HG02943 (cell line): ENCODE data around the gene NRIP2.

Experiments used
- ATAC-seq: cut with Tn5 transposase; IDR thresholded peaks from one replicate; pipeline ENCODE4 v1.9.1; 2021; ENCODE audit warnings: mild to moderate bottlenecking, low read depth, moderate library complexity; ENCODE audit not compliant: unreplicated experiment

Gene NRIP2

GRCh38 chr12:2851931-2852330 is 17.1 kb upstream of the NRIP2 start:
- no peak for ATAC-seq

GRCh38 chr12:2845280-2845679 is 10.4 kb upstream of the NRIP2 start:
- no peak for ATAC-seq

GRCh38 chr12:2844786-2845185 is 10.0 kb upstream of the NRIP2 start:
- no peak for ATAC-seq

GRCh38 chr12:2842948-2843347 is 8.1 kb upstream of the NRIP2 start:
- no peak for ATAC-seq

- ATAC-seq, result no peak
Measured at GRCh38 chr12:2841056-2841650, 6.3 kb upstream of the NRIP2 start.

GRCh38 chr12:2836574-2836973 is 1.7 kb upstream of the NRIP2 start:
- ATAC-seq, result no peak

- no peak for ATAC-seq
Measured at GRCh38 chr12:2835691-2836403, 1.0 kb upstream of the NRIP2 start.

GRCh38 chr12:2833810-2834209 is 1.0 kb downstream of the NRIP2 start:
- ATAC-seq, result no peak

GRCh38 chr12:2833327-2833726 is 1.5 kb downstream of the NRIP2 start:
- no peak for ATAC-seq

GRCh38 chr12:2832550-2833127 is 2.2 kb downstream of the NRIP2 start:
- no peak for ATAC-seq

- ATAC-seq, result no peak
Measured at GRCh38 chr12:2829275-2829674, 5.6 kb downstream of the NRIP2 start.

GRCh38 chr12:2826721-2827515 is 7.9 kb downstream of the NRIP2 start:
- no peak for ATAC-seq

GRCh38 chr12:2826036-2826435 is 8.8 kb downstream of the NRIP2 start:
- no peak for ATAC-seq

- ATAC-seq, result no peak
Measured at GRCh38 chr12:2825132-2825531, 9.7 kb downstream of the NRIP2 start.

- no peak for ATAC-seq
Measured at GRCh38 chr12:2824541-2824940, 10.3 kb downstream of the NRIP2 start.

- ATAC-seq, result no peak
Measured at GRCh38 chr12:2823483-2823882, 11.4 kb downstream of the NRIP2 start.

GRCh38 chr12:2820432-2820831 is 14.4 kb downstream of the NRIP2 start:
- no peak for ATAC-seq

- ATAC-seq, result no peak
Measured at GRCh38 chr12:2819810-2820209, 15.0 kb downstream of the NRIP2 start.

- no peak for ATAC-seq
Measured at GRCh38 chr12:2813214-2814185, 21.3 kb downstream of the NRIP2 start.
